GM19324 (cell line): ENCODE measurements around the gene PALLD.

Source experiments
- ATAC-seq: cut with Tn5 transposase; IDR thresholded peaks from one replicate; pipeline ENCODE4 v1.9.1; 2021; ENCODE audit warnings: mild to moderate bottlenecking, moderate library complexity; ENCODE audit not compliant: unreplicated experiment, low FRiP score

PALLD gene

DNA sequence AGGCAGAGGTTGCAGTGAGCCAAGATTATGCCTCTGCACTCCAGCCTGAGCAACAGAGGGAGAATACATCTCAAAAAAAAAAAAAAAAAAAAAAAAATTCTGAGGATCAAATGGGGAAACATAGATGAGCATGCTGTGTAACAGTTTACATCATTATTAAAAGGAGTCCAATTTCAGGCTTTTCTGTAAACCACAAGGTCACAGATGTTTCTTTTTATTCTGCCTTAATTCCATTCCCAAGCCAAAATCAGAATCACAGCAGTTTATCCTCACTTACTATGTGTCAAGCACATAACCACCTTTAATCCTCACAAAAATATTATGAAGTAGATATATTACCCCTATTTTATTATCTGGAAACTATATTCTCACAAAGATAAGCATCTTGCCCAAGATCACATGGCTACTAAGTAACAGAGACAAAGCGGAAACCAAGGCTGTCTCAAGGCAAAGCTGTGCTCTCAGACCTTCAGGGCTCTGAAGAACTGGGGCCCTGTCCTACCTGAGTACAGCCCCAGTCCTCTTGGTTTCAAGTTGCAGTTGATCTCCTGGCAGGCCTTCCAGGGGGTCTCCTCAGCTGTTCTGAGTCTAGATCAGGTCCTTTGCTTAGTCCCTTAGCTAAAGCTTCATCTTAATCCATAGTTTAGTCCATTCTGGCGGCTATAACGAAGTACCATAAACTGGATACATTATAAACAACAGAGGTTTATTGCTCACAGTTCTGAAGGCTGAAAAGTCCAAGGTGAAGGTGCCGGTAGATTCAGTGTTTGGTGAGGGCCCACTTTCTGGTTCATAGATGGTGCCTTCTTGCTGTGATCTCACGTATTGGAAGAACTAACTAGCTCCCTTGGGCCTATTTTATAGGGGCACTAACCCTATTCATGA lies 141.3 kb downstream of the PALLD start:
- ATAC-seq = no peak

DNA sequence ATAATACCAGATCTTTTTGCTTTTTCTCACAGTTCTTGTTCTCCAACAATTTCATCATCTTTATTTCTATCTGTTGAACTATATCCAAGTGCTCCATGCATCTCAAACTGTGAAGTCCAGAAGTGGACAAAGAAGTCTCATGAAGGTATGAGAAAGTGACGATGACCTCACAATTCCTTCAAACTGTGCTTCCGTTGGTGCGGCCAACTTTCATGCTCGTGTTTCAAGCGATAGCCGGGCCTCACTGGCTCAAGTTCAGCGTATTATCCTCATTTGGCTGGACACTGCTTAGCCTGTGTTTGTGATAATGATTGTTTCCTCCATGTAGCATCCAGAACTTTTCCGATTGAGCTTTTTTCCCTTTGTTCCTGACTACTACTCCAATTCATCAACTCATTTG lies 143.1 kb downstream of the PALLD start:
- ATAC-seq = no peak

DNA sequence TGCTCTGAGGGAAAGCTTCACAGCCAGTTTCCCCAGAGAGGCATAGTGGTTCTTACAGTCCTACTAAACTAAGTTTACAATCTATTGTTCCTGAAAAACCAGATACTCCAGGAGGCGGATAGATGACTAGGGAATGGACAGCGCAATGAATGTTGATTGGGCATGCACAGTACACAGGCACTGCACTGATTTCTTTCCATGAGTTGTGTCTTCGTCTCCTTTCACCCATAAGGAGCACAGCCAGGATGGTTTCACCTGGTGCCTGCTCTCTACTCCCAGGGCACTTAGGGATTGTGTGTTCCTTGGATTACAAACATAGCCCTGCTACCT lies 144.9 kb downstream of the PALLD start:
- ATAC-seq = no peak

DNA sequence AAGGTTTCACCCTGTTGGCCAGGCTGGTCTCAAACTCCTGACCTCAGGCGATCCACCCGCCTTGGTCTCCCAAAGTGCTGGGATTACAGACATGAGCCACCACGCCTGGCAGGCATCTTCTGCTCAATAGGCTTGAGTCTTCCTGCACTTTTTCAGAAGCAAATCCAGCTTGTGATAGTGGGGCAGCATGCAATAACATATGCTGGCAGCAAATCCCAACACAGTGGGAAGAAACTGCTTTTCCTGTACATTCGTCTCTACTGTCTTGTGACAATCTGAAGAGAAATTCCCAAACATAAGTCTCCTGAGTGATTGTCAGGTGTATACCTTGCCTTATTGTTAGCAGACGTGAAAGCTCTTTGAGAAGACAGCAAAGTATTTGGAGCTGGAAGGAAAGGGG lies 145.7 kb downstream of the PALLD start:
- no peak for ATAC-seq

DNA sequence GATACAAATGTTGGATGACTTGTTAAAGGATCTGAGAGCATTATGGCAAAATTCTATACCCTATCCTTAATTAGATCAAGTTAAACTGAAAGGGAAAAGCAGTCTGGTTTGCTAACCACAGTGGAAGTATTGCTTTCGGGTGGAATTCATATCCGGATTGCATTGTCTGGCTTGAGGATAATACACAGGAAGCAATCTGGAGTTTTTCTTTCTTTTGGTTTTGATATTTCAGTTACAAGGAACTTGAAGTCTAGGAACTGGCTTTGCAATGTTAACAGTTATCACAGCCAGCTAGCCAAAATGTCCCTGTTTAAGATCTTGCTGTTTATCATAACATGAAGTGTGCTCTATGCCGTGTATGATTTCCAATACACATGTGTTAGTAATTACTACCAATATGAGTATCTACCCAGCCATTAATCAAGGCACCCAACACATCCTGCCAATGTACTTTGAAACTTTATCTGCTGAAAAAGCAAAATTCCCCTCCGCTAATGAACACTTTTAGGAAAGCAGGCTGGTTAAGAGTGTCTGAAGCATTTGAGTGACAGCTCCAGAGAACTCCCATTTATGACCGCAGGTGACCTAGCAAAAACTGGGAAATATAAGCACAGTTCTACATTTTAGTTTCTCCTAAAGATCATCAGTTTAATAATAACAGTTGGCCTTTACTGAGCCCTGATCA lies 146.4 kb downstream of the PALLD start:
- no peak for ATAC-seq

DNA sequence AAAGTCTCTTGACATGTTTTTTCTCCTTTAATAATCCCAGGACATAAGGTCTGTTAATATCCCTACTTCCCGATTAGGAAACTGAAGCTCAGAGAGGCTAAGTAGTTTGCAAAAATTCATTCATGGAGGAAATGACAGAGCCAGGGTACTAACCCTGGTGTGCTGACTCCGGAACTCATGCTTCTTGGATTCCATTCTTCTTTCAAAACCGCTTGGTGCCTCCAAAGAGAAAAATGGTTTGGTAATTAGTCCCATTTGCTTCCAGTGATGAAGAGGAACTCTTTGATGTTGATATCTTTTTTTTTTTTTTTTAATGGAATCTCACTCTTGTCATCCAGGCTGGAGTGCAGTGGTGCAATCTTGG lies 146.9 kb downstream of the PALLD start:
- no peak for ATAC-seq

DNA sequence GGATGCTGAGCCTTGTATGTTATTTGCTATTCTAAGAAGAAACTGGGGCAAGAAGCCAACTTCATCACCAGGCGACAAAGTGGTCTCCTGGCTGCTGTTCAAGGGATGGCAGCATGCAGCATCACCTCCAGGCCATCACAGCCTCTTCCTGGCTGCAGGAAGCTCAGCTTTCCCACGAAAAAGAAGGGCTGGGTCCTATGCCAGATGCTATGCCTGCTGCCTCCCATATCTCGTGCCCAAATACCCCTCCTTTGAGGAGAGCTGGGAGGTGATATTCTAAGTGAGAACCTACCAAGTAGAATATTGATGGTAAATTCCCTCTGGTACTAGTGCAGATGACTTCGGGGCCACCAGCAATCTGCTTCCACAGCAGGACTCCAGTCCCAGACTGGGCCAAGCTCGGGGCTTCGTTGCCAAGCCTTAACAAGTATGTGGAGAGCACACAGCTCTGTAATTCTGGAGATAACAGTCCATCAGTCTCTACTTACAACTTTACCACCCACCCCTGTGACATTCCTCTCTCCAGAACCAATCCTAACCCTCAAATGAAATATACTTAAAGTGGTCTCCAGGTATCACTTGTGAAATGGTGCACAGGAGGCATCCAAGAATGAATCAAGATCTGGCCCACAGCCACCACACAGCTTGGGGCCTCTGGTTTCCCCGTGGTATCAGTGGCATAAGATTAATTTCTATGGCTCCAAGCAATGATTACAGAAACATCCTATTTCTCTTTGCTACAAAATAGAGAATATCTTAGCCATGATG lies 149.3 kb downstream of the PALLD start:
- no peak for ATAC-seq

DNA sequence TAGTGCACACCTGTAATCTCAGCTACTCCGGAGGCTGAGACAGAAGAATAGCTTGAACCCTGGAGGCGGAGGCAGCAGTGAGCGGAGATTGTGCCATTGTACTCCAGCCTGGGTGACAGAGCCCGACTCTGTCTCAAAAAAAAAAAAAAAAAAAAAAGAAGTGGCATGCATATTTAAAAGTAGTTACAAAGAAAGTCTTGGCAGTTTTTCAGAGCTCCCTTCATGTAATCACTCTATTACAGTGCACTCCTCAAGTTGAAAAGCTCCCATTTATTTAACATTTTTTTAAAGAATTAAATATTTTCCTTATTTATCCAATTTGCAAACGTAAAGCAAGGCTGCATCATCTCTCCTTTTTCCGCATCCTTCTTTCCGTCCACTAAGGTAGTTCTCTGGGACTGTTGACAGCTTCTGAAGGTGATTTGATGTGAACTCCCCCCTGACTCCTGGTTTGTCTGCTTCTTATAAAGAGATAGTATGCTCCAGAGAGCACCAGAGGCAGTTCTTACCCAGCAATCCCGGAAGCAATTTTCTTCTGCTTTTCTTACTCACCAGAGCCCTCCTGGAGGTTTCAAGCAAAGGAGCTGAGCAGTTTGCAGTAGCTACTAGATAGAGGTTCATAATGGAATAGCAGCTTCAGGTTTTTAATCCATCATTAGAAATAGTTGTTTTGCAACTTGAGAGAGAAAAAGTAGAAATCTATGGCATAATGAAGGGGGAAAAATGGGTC lies 151.0 kb downstream of the PALLD start:
- no peak for ATAC-seq

DNA sequence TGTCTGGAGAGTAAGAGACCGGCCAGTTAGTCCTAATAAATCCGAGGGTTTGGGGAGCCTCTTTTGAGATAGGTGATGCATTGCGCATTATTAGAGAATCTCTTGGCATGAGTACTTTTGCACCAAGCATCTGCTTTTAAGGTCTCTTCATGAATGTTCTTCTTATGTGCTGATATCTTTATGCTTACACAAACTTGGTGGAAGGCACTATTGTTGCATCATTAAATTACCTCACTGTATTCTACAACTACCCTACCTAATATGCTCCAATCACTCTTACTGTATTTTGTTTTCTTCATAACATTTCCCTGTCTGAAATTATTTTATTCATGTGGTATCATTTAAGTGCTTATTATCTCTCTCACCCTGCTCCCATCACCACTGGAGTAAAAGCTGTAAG lies 151.6 kb downstream of the PALLD start:
- ATAC-seq = no peak

DNA sequence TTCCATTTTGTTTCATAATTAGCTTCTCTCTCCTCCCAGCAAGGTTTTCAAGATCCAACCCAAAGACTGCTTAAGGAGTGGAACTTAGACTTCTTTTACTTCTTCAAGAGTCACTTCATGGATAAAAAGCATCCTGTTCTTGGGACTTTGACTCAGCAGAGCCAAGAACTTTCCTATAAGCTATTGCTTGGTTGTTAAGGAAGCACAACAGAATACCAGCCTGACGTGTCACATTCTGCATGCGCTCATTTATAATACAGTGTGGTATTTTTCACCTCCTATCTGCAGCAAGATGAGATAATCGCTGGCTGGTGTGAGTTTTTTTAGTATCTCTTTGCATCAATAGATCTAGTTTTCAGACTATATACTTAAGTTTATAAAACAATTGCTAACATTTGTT lies 152.1 kb downstream of the PALLD start:
- ATAC-seq = no peak

DNA sequence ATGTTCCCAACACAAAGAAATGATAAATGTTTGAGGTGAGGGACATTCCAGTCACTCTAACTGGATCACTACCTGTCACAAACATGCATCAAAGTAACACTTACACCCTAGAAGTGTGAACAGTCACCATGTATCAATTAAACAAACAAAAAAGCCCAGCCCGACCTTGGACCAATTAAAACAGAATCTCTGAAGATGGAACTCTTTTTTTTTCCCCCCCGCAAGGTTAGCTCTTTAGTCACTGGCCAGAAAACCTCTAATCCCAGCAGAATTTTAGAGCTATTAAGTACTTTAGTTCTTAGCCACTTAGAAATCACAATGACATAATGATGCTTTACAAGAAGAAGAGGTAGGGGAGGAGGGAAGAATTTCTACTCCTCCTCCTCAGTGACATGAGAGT lies 154.5 kb downstream of the PALLD start:
- ATAC-seq = no peak

DNA sequence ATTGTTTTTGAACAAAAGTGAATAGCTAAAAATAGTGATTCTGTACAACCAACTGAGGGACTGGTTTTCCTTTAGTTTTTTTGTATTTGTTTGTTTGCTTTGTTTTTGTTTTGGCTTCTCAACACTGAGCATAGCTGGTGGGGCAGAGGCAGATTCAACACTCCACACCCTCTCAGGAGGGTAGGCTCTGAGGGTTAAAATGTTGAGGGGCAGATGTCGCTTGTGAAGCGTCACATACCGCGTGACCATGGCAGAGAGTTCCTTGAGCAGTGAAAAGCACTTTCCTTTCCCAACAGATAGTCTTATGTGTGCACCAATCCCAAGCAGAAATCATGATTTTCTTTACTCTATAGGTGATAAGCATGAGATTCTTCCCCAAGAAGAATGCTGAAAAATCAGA lies 155.0 kb downstream of the PALLD start:
- no peak for ATAC-seq

DNA sequence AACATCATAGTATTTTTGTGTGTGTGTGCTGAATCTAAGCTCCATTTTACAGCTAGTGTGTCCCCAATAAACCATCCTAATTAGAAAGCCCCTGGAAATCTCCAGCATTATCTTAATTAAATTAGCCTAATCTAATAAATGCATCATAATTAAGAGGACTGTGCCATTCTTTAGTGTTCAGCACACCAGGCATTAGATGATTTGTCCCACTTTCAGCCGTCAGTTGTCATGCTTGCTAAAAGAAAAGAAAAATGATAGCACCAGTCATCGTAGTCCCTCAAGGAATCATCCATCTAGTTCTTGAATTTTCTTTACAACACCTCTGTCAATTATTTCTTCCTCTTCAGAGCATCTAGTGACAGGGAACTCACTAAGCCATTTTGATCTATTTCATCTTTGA lies 155.9 kb downstream of the PALLD start:
- no peak for ATAC-seq

DNA sequence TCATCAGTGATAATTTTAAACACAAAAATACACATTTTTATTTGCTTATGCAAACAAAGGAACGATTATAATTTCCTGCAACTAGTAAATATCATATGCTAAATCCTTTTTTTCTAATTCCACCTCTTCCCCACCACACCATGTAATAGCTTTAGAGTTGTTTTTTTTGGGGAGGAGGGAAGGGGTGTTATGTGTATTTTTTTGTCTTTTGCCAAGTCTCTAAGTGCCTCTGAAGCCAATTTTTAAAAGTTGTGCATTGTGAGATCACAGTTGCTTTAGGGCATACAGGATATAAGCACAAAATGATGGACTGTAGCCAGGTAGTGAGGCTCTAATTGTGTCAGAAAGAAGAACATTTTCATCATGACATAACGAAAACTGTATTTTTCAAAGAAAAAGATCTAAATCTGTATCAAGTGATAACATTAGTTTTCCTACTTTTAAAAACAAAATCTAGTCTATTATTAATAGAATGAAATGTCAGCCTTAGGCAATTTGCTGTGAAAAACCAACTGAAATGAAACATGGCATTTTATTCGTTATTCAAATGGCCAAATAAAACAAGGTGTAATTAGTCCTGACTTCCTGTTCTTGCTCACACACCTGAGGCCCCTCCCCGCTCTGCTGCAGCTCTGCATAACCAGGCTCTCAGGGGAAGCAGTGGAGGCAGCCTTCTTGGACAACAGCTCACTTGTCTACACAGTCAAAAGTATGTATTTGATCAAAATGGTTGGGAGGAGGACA lies 157.4 kb downstream of the PALLD start:
- ATAC-seq = no peak

DNA sequence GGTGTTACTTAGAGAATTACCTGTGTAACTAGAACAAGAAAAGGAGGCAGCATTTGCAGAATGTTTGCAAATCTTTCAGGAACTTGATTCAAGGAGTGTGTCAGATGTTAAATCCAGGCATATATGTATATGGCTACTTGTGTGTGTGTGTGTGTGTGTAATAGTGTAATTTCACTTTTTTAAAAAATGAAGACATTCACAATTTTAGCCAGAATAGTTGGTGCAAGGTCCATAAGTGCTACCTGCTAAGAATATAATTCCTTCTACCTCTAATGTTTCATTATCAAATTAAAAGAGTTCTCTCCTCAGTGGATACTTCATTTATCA lies 158.0 kb downstream of the PALLD start:
- no peak for ATAC-seq

DNA sequence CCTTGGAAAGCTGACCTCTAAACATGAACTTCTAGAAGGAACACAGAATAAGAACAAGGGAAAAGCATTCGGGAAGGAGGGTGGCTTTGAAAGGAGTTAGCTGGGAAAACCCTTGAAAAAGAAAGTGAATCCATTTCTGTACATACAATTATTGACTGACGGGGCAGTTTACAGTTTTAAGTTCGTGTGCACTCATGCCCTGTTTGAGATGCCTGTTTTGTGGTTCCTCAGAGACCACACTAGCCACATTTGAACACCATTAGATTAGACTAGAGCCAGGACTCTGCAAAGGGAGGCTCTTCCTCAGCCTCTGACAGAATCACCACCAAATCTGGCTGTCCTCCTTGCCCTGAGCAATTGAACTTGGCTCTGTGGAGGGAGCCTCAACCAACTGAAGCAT lies 158.3 kb downstream of the PALLD start:
- ATAC-seq = no peak

DNA sequence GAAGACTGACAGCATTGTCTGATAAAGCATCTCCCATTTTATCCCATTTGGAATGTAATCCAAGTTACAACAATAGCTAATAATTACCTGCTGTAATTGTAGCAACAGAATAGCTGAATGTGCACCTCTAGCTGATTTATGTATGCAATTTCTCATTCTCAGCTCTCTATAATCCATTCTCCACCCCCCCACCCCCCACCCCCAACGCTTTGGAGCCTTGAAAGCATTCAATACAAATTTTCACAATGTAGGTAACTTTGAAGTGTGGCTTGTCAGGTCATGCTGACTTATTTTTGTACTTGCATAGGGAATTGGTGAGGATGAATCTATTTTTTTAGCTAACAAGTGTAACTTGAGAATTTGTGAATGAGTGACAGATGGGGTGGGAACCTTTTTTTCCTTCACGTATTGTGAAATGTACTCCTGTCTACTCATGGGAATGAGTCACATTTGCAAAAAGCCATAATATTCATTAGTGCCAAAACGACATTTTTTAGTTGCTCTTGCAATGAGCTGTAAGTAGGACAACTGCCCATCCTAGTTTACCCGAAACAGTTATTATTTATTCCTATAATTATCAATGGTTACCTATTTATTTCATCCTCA lies 159.3 kb downstream of the PALLD start:
- no peak for ATAC-seq

DNA sequence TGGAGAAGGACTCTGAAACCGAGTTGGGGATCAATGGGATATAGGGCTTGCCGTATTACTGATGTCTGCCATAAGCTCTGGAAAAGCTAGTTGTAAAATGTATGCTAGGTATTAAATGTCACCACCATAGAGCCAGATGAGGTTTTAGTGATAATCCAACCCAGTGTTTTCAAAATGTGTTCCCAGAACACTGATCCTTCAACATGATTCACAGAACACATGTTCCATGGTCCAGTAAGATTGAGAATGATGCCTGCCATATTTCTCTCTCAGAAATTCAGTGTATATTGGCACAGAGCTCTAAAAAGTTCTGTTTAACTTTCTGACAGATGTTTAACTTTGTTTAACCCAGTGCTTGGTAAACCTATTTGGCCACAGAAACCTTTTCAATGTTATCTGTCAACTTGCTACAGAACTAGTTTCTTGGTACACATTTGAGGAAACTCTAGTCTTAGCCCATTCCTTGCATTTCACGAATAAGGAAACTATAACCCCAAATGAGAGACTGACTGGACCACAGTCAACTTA lies 160.2 kb downstream of the PALLD start:
- ATAC-seq = no peak

DNA sequence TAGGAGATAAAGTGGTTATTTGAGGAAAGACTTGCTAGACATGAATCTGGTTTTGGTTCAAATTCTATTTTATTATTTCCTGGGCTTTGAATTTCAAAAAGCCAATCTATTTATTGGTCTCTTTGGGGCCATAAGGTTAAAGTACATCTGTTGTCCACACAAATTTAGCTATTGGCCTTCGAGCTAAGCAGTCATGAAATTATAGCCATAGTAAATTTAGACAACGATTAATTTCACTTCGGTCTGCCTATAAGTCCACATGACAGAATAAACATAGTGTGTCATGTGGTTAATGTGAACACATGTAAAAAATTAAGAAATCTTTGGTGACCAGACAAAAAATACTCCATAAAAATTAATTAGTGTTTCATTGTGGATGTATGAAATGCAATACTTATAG lies 161.9 kb downstream of the PALLD start:
- no peak for ATAC-seq
